ENCODE measurements around the gene SLC31A2. TPM values are rescaled to one million over a fixed set of nuclear protein-coding genes. Genes with fewer than 3 reads are reported as not detected.

SLC31A2 gene
- total and polyA plus RNA-seq, 4 donors = 7.2 to 30.6 (median 23.8) TPM

GRCh38 chr9:113179839-113180238 lies 29.0 kb downstream of the SLC31A2 start:
- H3K27me3 ChIP-seq (ENCODE audit: control insufficient read depth in 4 of 4, insufficient read depth in 4 of 4, low read length in 3 of 4) = no peaks in the 10 kb centered on the region
- peaks cover 13 to 83% (median 75%) of the 10 kb centered on the region in 4 donors for H3K36me3 ChIP-seq (ENCODE audit: control insufficient read depth in 4 of 4, insufficient read depth in 3 of 4, low read depth in 1 of 4, low read length in 3 of 4)
- no peak overlapping the region for H3K9ac ChIP-seq (ENCODE audit: low read depth in 1 of 2, low read length in 2 of 2)
- 42% methylated on average over 1 of the region's 1 CpG for WGBS
- no peaks in the 10 kb centered on the region for H3K4me1 ChIP-seq (ENCODE audit: control insufficient read depth in 4 of 4, insufficient read depth in 4 of 4, low read length in 3 of 4)
- TF ChIP-seq, protein P1, sequence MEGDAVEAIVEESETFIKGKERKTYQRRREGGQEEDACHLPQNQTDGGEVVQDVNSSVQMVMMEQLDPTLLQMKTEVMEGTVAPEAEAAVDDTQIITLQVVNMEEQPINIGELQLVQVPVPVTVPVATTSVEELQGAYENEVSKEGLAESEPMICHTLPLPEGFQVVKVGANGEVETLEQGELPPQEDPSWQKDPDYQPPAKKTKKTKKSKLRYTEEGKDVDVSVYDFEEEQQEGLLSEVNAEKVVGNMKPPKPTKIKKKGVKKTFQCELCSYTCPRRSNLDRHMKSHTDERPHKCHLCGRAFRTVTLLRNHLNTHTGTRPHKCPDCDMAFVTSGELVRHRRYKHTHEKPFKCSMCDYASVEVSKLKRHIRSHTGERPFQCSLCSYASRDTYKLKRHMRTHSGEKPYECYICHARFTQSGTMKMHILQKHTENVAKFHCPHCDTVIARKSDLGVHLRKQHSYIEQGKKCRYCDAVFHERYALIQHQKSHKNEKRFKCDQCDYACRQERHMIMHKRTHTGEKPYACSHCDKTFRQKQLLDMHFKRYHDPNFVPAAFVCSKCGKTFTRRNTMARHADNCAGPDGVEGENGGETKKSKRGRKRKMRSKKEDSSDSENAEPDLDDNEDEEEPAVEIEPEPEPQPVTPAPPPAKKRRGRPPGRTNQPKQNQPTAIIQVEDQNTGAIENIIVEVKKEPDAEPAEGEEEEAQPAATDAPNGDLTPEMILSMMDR (IDR thresholded peaks at IDR 0.05; ENCODE audit: low read depth, low read length, missing input control) = no peak
- TF ChIP-seq, protein P2, sequence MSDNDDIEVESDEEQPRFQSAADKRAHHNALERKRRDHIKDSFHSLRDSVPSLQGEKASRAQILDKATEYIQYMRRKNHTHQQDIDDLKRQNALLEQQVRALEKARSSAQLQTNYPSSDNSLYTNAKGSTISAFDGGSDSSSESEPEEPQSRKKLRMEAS (IDR thresholded peaks at IDR 0.05) = no peak
- TF ChIP-seq TAF1 (conservative IDR thresholded peaks at IDR 0.05) (no peak), YY1 (IDR thresholded peaks at IDR 0.05) (no peak), NR2F2 (IDR thresholded peaks at IDR 0.05) (no peak), HNF4A (conservative IDR thresholded peaks at IDR 0.05) (peak in 1 of 2 donors; percentile 41), SP1 (IDR thresholded peaks at IDR 0.05) (no peak), GABPA (IDR thresholded peaks at IDR 0.05 in 1 of 2, conservative IDR thresholded peaks at IDR 0.05 in 1 of 2) (no peak), RAD21 (IDR thresholded peaks at IDR 0.05) (peak in 1 of 2 donors; percentile 7), EGR1 (IDR thresholded peaks at IDR 0.05; ENCODE audit: low read depth in 2 of 2) (no peak), FOXA2 (IDR thresholded peaks at IDR 0.05) (no peak), ZBTB33 (IDR thresholded peaks at IDR 0.05) (no peak), ATF3 (IDR thresholded peaks at IDR 0.05) (no peak), RXRA (IDR thresholded peaks at IDR 0.05) (peak in 1 of 2 donors; percentile 10), HNF4G (IDR thresholded peaks at IDR 0.05) (no peak), FOXA1 (IDR thresholded peaks at IDR 0.05) (no peak), JUND (IDR thresholded peaks at IDR 0.05) (no peak)
- TF ChIP-seq, protein P3, sequence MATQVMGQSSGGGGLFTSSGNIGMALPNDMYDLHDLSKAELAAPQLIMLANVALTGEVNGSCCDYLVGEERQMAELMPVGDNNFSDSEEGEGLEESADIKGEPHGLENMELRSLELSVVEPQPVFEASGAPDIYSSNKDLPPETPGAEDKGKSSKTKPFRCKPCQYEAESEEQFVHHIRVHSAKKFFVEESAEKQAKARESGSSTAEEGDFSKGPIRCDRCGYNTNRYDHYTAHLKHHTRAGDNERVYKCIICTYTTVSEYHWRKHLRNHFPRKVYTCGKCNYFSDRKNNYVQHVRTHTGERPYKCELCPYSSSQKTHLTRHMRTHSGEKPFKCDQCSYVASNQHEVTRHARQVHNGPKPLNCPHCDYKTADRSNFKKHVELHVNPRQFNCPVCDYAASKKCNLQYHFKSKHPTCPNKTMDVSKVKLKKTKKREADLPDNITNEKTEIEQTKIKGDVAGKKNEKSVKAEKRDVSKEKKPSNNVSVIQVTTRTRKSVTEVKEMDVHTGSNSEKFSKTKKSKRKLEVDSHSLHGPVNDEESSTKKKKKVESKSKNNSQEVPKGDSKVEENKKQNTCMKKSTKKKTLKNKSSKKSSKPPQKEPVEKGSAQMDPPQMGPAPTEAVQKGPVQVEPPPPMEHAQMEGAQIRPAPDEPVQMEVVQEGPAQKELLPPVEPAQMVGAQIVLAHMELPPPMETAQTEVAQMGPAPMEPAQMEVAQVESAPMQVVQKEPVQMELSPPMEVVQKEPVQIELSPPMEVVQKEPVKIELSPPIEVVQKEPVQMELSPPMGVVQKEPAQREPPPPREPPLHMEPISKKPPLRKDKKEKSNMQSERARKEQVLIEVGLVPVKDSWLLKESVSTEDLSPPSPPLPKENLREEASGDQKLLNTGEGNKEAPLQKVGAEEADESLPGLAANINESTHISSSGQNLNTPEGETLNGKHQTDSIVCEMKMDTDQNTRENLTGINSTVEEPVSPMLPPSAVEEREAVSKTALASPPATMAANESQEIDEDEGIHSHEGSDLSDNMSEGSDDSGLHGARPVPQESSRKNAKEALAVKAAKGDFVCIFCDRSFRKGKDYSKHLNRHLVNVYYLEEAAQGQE (IDR thresholded peaks at IDR 0.05) = no peak
- no peak for DNase-seq (ENCODE audit: low spot score)
- H3K4me3 ChIP-seq (ENCODE audit: low read depth in 1 of 3, low read length in 3 of 3) = no peak overlapping the region
- no peak overlapping the region for H3K27ac ChIP-seq (ENCODE audit: low read depth in 1 of 2, low read length in 2 of 2)
- H3K9me3 ChIP-seq (ENCODE audit: control insufficient read depth in 4 of 4, low read length in 3 of 4) = no peaks in the 10 kb centered on the region
